Measurements from ENCODE around the gene ZNF223.

DNA sequence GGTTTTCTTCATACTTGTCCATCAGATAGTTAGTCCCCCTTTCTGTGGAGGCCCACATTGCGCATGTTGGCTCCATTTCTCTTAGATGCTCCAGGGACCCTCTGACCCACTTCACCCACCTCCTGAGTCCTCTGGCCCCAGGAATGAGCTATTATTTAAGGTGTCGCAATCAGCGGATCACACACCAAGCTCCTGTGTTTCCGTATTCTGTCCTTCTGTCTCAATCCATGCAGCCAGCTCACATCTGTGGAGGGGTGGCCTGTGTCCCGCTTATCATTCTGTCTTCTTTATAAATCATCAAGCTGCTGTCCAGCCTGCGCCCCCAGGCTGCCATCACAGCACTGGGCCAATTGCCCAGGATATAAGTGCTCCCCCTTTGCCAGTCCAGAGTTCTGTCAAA is 44.4 kb upstream of the ZNF223 start:
- TF ChIP-seq, protein P1, sequence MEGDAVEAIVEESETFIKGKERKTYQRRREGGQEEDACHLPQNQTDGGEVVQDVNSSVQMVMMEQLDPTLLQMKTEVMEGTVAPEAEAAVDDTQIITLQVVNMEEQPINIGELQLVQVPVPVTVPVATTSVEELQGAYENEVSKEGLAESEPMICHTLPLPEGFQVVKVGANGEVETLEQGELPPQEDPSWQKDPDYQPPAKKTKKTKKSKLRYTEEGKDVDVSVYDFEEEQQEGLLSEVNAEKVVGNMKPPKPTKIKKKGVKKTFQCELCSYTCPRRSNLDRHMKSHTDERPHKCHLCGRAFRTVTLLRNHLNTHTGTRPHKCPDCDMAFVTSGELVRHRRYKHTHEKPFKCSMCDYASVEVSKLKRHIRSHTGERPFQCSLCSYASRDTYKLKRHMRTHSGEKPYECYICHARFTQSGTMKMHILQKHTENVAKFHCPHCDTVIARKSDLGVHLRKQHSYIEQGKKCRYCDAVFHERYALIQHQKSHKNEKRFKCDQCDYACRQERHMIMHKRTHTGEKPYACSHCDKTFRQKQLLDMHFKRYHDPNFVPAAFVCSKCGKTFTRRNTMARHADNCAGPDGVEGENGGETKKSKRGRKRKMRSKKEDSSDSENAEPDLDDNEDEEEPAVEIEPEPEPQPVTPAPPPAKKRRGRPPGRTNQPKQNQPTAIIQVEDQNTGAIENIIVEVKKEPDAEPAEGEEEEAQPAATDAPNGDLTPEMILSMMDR (IDR thresholded peaks at IDR 0.05): no peak
- no peak for TF ChIP-seq POLR2A (IDR thresholded peaks at IDR 0.05)

Measured in stomach (tissue), 4 donors.